WTC11 (cell line): ENCODE results near the gene SPAAR. TPM values are rescaled to one million over a fixed set of nuclear protein-coding genes. Genes with fewer than 3 reads are reported as not detected.
"Not testable (repeated sequence)": the region's sequence is repeated elsewhere in the genome, so short reads cannot be mapped to it uniquely, and the experiment has no call there.

Experiments used
- ATAC-seq: fragments of 200-7000 bp; cut with Tn5 transposase; 2 replicates; pipeline ENCODE4 v1.10.0; 2021; ENCODE audit warnings: mild to moderate bottlenecking, moderate library complexity
- CTCF ChIA-PET: fragments of 300-600 bp; sonication (Branson Sonifier 250); formaldehyde crosslinking; loops from one replicate; lab custom pipeline; 2021; ENCODE audit warnings: antibody characterized with exemption; lab: Charles Lee
- POLR2A ChIA-PET: fragments of 350-600 bp; sonication (Branson Sonifier 250); formaldehyde crosslinking; loops from one replicate; lab custom pipeline; 2021; ENCODE audit warnings: antibody characterized with exemption; lab: Charles Lee
- DNase-seq: peaks from one replicate; pipeline ENCODE4 v3.0.0; 2021; ENCODE audit warnings: low spot score
- H3K27ac Mint-ChIP-seq: 2 replicates; pipeline ENCODE4 v1.8.0; 2021; ENCODE audit warnings: mixed read lengths
- H3K27me3 Mint-ChIP-seq: 2 replicates; pipeline ENCODE4 v1.8.0; 2021; ENCODE audit warnings: low read depth, mild to moderate bottlenecking, moderate library complexity, mixed read lengths
- H3K36me3 Mint-ChIP-seq: 2 replicates; pipeline ENCODE4 v1.8.0; 2021; ENCODE audit warnings: mixed read lengths
- H3K4me1 Mint-ChIP-seq: 2 replicates; pipeline ENCODE4 v1.8.0; 2022; ENCODE audit warnings: mixed read lengths
- H3K4me3 Mint-ChIP-seq: 2 replicates; pipeline ENCODE4 v1.8.0; 2021; ENCODE audit warnings: mild to moderate bottlenecking, moderate library complexity, mixed read lengths
- H3K9me3 Mint-ChIP-seq: 2 replicates; pipeline ENCODE4 v1.8.0; 2021; ENCODE audit warnings: mixed read lengths
- ATF1 ChIP-seq: sonication (generic); formaldehyde crosslinking; IDR thresholded peaks from 2 replicates; pipeline ENCODE4 v1.8.1; 2023; ENCODE audit warnings: mild to moderate bottlenecking, moderate library complexity, missing genetic modification reagents
- CREB1 ChIP-seq: sonication (generic); formaldehyde crosslinking; IDR thresholded peaks from 2 replicates; pipeline ENCODE4 v1.8.0; 2023; ENCODE audit warnings: mild to moderate bottlenecking, missing genetic modification reagents
- ELF4 ChIP-seq: sonication (generic); formaldehyde crosslinking; IDR thresholded peaks from 2 replicates; pipeline ENCODE4 v1.8.1; 2022; ENCODE audit warnings: low read depth, mild to moderate bottlenecking, moderate library complexity, missing genetic modification reagents
- ETV6 ChIP-seq: sonication (generic); formaldehyde crosslinking; IDR thresholded peaks from 2 replicates; pipeline ENCODE4 v1.8.1; 2022; ENCODE audit warnings: mild to moderate bottlenecking, missing genetic modification reagents
- FOXJ3 ChIP-seq: sonication (generic); formaldehyde crosslinking; IDR thresholded peaks from 2 replicates; pipeline ENCODE4 v1.9.0; 2021; ENCODE audit warnings: missing genetic modification reagents, mild to moderate bottlenecking, borderline replicate concordance
- GRHL2 ChIP-seq: fragments of 250-450 bp; sonication (Bioruptor Pico); IDR thresholded peaks from 2 replicates; pipeline ENCODE4 v1.8.0; 2022; ENCODE audit warnings: mild to moderate bottlenecking, moderate library complexity; ENCODE audit not compliant: insufficient replicate concordance, severe bottlenecking
- JAZF1 ChIP-seq: fragments of 250-450 bp; sonication (Bioruptor Pico); IDR thresholded peaks from 2 replicates; pipeline ENCODE4 v1.9.0; 2021; ENCODE audit warnings: moderate library complexity, mild to moderate bottlenecking, inconsistent platforms
- NFATC4 ChIP-seq: fragments of 250-450 bp; sonication (Bioruptor Pico); IDR thresholded peaks from 2 replicates; pipeline ENCODE4 v1.9.0; 2021; ENCODE audit warnings: mild to moderate bottlenecking
- NFE2L1 ChIP-seq: sonication (generic); formaldehyde crosslinking; IDR thresholded peaks from 2 replicates; pipeline ENCODE4 v1.8.1; 2023; ENCODE audit warnings: missing genetic modification reagents
- OVOL2 ChIP-seq: fragments of 250-450 bp; sonication (Bioruptor Pico); IDR thresholded peaks from 2 replicates; pipeline ENCODE4 v1.9.0; 2021; ENCODE audit warnings: mild to moderate bottlenecking, borderline replicate concordance
- SMAD4 ChIP-seq: sonication (generic); formaldehyde crosslinking; IDR thresholded peaks from 2 replicates; pipeline ENCODE4 v1.8.0; 2022; ENCODE audit warnings: mild to moderate bottlenecking, missing genetic modification reagents
- ZNF121 ChIP-seq: sonication (generic); formaldehyde crosslinking; IDR thresholded peaks from 2 replicates; pipeline ENCODE4 v1.8.0; 2023; ENCODE audit warnings: missing genetic modification reagents
- ZNF423 ChIP-seq: fragments of 250-450 bp; sonication (Bioruptor Pico); IDR thresholded peaks from 2 replicates; pipeline ENCODE4 v2.1.2; 2022; ENCODE audit warnings: mild to moderate bottlenecking, moderate library complexity
- total RNA-seq: library from RNA; stranded (reverse); gene quantifications from 3 replicates; pipeline ENCODE4 v1.2.3, GENCODE V29; 2021
- TF ChIP-seq, protein P1 (sequence below): sonication (generic); formaldehyde crosslinking; IDR thresholded peaks from 2 replicates; pipeline ENCODE4 v1.8.0; 2022; ENCODE audit warnings: mild to moderate bottlenecking, missing genetic modification reagents
- TF ChIP-seq, protein P2 (sequence below): sonication (generic); formaldehyde crosslinking; IDR thresholded peaks from 2 replicates; pipeline ENCODE4 v1.8.1; 2022; ENCODE audit warnings: low read depth, missing genetic modification reagents, borderline replicate concordance
- TF ChIP-seq, protein P3 (sequence below): sonication (generic); formaldehyde crosslinking; IDR thresholded peaks from 2 replicates; pipeline ENCODE4 v1.8.0; 2022; ENCODE audit warnings: mild to moderate bottlenecking, missing genetic modification reagents

SPAAR gene
- total RNA-seq, 1 experiment from 2014 or later: 0.33 TPM

DNA sequence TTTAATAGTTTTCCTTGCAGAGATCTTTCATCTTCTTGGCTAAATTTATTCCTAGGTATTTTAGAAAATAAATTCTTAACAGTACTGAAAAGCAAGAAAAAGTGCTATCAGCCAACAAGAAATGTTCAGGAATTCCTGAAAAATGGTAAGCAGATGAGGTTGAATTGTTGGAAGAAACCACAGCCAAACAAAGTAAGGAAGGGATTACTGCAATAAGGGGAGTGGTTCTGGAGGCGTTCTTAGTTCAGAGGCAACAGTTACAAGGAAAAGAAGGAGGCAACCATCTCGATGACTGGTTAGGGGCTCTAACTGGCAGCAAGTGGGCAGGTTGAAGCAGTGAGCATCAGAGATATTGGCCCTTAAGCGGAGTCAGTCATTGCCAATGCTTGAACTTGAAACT is 26.3 kb upstream of the SPAAR start (continued):
- no peak for TF ChIP-seq GRHL2 (CRISPR knock-in tag)

DNA sequence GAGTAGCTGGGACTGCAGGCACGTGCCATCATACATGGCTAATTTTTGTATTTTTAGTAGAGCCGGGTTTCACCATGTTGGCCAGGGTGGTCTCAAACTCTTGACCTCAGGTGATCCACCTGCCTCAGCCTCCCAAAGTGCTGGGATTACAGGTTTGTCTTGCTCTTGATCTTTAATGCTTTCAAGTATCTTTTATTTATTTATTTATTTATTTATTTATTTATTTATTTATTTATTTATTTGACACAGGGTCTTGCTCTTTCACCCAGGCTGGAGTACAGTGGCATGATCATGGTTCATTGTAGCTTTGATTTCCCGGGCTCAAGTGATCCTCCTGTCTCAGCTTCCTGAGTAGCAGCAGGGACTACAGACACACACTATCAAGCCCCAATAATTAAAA is 24.4 kb upstream of the SPAAR start:
- POLR2A ChIA-PET, H3K27ac Mint-ChIP-seq, H3K27me3 Mint-ChIP-seq, DNase-seq, H3K4me1 Mint-ChIP-seq, ATAC-seq, H3K36me3 Mint-ChIP-seq, H3K9me3 Mint-ChIP-seq, H3K4me3 Mint-ChIP-seq: not testable (repeated sequence)
- CTCF ChIA-PET: interaction anchor here (0.7 kb wide), 1 partner anchor 95 kb away, joined by 4 read pairs; no protein-coding TSS in a partner anchor

DNA sequence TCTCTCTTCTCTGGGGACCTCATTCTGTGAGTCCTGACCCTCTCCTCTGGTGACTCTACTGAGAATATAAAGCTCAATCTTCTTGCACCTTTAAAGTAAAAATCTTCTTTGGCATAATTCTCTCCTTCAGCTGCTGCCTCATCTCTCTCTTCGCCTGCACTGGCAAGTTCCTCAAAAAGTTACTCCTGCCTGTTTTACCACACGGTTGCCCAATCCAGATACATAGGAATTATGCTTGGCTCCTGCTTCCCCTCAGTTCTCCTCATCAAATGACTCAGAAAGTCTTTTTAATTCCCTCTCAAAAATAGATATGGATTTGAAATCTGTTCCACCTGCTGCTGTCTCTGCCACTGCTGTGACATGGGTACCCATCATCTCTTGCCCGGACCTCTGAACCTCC is 17.6 kb upstream of the SPAAR start:
- ChIA-PET CTCF (interaction anchor here (2.3 kb wide), 2 partner anchors 10 to 101 kb away, joined by 12 to 14 read pairs; no protein-coding TSS in a partner anchor), POLR2A (interaction anchor here (0.6 kb wide), 1 partner anchor 804 kb away, joined by 3 read pairs; no protein-coding TSS in a partner anchor)
- no peak for DNase-seq
- Mint-ChIP-seq H3K4me3 (no peak overlapping the region), H3K4me1 (no peaks in the 10 kb centered on the region), H3K27ac (no peak overlapping the region), H3K27me3 (no peaks in the 10 kb centered on the region; the same call in 1 of the 2 replicates), H3K9me3 (peaks cover 4% of the 10 kb centered on the region; the same call in 1 of the 2 replicates), H3K36me3 (no peaks in the 10 kb centered on the region)
- TF ChIP-seq CREB1 (CRISPR knock-in tag) (no peak), ZNF423 (CRISPR knock-in tag) (no peak), ELF4 (CRISPR knock-in tag) (no peak), JAZF1 (CRISPR knock-in tag) (no peak), NFATC4 (no peak), NFE2L1 (no peak), ETV6 (no peak), FOXJ3 (CRISPR knock-in tag) (no peak)
- TF ChIP-seq, protein P1, sequence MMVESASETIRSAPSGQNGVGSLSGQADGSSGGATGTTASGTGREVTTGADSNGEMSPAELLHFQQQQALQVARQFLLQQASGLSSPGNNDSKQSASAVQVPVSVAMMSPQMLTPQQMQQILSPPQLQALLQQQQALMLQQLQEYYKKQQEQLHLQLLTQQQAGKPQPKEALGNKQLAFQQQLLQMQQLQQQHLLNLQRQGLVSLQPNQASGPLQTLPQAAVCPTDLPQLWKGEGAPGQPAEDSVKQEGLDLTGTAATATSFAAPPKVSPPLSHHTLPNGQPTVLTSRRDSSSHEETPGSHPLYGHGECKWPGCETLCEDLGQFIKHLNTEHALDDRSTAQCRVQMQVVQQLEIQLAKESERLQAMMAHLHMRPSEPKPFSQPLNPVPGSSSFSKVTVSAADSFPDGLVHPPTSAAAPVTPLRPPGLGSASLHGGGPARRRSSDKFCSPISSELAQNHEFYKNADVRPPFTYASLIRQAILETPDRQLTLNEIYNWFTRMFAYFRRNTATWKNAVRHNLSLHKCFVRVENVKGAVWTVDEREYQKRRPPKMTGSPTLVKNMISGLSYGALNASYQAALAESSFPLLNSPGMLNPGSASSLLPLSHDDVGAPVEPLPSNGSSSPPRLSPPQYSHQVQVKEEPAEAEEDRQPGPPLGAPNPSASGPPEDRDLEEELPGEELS (CRISPR knock-in tag): no peak
- ATAC-seq: no peak

DNA sequence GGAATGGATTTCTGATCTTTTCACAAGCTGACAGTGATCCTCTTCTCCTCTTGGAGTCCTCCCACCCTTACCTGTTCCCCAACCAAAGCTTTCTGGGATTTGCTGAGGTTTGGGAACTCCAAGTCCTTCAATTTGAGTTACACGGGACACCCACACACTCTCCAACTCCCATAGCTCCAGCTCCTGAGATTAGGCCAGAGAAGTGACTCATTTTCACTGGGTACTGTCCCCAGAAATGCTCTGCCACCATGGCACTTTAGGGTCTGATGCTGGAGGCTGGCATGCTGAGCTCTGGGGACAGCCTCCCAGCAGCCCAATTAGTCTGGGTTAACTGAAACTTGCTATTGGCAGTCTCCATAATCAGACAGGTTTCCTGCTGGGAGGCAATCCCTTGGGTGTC is 17.2 kb upstream of the SPAAR start:
- H3K27me3 Mint-ChIP-seq: no peaks in the 10 kb centered on the region; the same call in 1 of the 2 replicates
- TF ChIP-seq SMAD4 (CRISPR knock-in tag) (no peak), ZNF121 (CRISPR knock-in tag) (no peak), OVOL2 (CRISPR knock-in tag) (no peak), ATF1 (CRISPR knock-in tag) (no peak)
- TF ChIP-seq, protein P2, sequence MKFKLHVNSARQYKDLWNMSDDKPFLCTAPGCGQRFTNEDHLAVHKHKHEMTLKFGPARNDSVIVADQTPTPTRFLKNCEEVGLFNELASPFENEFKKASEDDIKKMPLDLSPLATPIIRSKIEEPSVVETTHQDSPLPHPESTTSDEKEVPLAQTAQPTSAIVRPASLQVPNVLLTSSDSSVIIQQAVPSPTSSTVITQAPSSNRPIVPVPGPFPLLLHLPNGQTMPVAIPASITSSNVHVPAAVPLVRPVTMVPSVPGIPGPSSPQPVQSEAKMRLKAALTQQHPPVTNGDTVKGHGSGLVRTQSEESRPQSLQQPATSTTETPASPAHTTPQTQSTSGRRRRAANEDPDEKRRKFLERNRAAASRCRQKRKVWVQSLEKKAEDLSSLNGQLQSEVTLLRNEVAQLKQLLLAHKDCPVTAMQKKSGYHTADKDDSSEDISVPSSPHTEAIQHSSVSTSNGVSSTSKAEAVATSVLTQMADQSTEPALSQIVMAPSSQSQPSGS (CRISPR knock-in tag): no peak
- TF ChIP-seq, protein P3, sequence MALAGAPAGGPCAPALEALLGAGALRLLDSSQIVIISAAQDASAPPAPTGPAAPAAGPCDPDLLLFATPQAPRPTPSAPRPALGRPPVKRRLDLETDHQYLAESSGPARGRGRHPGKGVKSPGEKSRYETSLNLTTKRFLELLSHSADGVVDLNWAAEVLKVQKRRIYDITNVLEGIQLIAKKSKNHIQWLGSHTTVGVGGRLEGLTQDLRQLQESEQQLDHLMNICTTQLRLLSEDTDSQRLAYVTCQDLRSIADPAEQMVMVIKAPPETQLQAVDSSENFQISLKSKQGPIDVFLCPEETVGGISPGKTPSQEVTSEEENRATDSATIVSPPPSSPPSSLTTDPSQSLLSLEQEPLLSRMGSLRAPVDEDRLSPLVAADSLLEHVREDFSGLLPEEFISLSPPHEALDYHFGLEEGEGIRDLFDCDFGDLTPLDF: no peak
- POLR2A ChIA-PET: no interaction called here
- no peak overlapping the region for H3K27ac Mint-ChIP-seq
- CTCF ChIA-PET: interaction anchor here (2.3 kb wide), 2 partner anchors 10 to 102 kb away, joined by 12 to 14 read pairs; no protein-coding TSS in a partner anchor
- H3K9me3 Mint-ChIP-seq: peaks cover 4% of the 10 kb centered on the region; the same call in 1 of the 2 replicates
- DNase-seq (no peak), ATAC-seq (no peak)
- no peak overlapping the region for H3K4me3 Mint-ChIP-seq
- H3K4me1 Mint-ChIP-seq: no peaks in the 10 kb centered on the region
- H3K36me3 Mint-ChIP-seq: no peaks in the 10 kb centered on the region
